ENCODE data around the gene RSPH3. TPM values are rescaled to one million over a fixed set of nuclear protein-coding genes. Genes with fewer than 3 reads are reported as not detected.

Gene RSPH3
- total and polyA plus RNA-seq, 2 of the 8 experiments (the other 6 are each of a cell fraction or from before 2014, with no cell fraction given): 0.60 to 2.7 TPM

GRCh38 chr6:159042826-159043181, 42.8 kb upstream of the RSPH3 start:
- Histone ChIP-seq H2BK5ac (ENCODE audit: low read depth, low read length) (no peak overlapping the region), H3K4me2 (ENCODE audit: insufficient read depth in 1 of 2, low read depth in 2 of 2, low read length in 2 of 2) (no peak overlapping the region), H4K5ac (ENCODE audit: insufficient read length, low read depth, low read length) (no peak overlapping the region), H3K23ac (ENCODE audit: insufficient read length) (no peak overlapping the region), H3K4me1 (replicated peaks in 1 of 4; ENCODE audit: control insufficient read depth in 3 of 4, insufficient read depth in 4 of 4, low read length in 3 of 4) (no peaks in the 10 kb centered on the region; a peak in 1 of 7 replicates), H4K20me1 (replicated peaks in 1 of 2; ENCODE audit: control insufficient read depth in 1 of 2, insufficient read depth in 2 of 2, low read length in 2 of 2) (no peaks in the 10 kb centered on the region), H3K27ac (ENCODE audit: low read depth, low read length) (no peak overlapping the region), H3K14ac (ENCODE audit: insufficient read length) (no peak overlapping the region), H3K56ac (replicated peaks; ENCODE audit: insufficient read length, low read depth, low read length) (no peak overlapping the region), H2BK120ac (replicated peaks; ENCODE audit: low read depth, low read length) (no peak overlapping the region), H2AFZ (ENCODE audit: low read length) (no peak overlapping the region), H4K8ac (ENCODE audit: extremely low read depth, insufficient read depth, low read length) (no peak overlapping the region), H3K9me3 (ENCODE audit: insufficient read depth in 2 of 2, low read depth in 1 of 2, low read length in 1 of 2) (no peaks in the 10 kb centered on the region), H3K9ac (replicated peaks in 1 of 4; ENCODE audit: extremely low read depth in 1 of 4, low read depth in 3 of 4, low read length in 3 of 4) (no peak overlapping the region), H2BK20ac (ENCODE audit: low read length) (no peak overlapping the region), H4K91ac (replicated peaks; ENCODE audit: insufficient read length, low read length) (no peak overlapping the region), H2AK5ac (ENCODE audit: low read depth, low read length) (no peak overlapping the region), H2BK15ac (ENCODE audit: low read length) (no peak overlapping the region), H3K4ac (replicated peaks; ENCODE audit: insufficient read length, low read depth, low read length) (no peak overlapping the region), H3K23me2 (ENCODE audit: low read depth, low read length) (no peaks in the 10 kb centered on the region), H3K27me3 (replicated peaks in 1 of 4; ENCODE audit: control insufficient read depth in 3 of 4, extremely low read depth in 1 of 4, insufficient read depth in 3 of 4, low read length in 3 of 4) (no peaks in the 10 kb centered on the region), H3K79me2 (ENCODE audit: control insufficient read depth in 1 of 2, insufficient read depth in 2 of 2, low read length in 2 of 2) (no peaks in the 10 kb centered on the region), H3K36me3 (ENCODE audit: control insufficient read depth in 2 of 4, insufficient read depth in 4 of 4, low read length in 3 of 4) (no peaks in the 10 kb centered on the region), H3K18ac (ENCODE audit: extremely low read depth, low read length) (no peak overlapping the region), H3K79me1 (ENCODE audit: low read depth, low read length) (no peaks in the 10 kb centered on the region), H3K4me3 (ENCODE audit: extremely low read depth in 1 of 4, insufficient read depth in 2 of 4, low read depth in 3 of 4, low read length in 4 of 4) (no peak overlapping the region), H2BK12ac (ENCODE audit: low read depth, low read length) (no peak overlapping the region)
- no peak for DNase-seq (ENCODE audit: low read depth in 1 of 2, low spot score in 2 of 2)
- CTCF ChIA-PET (ENCODE audit: partially characterized antibody): interaction anchor here (0.7 to 11.7 kb wide), 24 partner anchors 8 to 384 kb away, joined by 3 to 144 read pairs (median 4); no protein-coding TSS in a partner anchor
- WGBS, 2 experiments (ENCODE audit: extremely low coverage in 1 of 2, insufficient coverage in 1 of 2, insufficient read length in 1 of 2, insufficient replicate concordance in 2 of 2, low coverage in 1 of 2, low lambda C conversion rate in 2 of 2, missing lambda C conversion rate in 1 of 2): 26% methylated on average over 5 of the region's 5 CpGs; no CpG with 5 or more reads in 1 of the 2 experiments
- no peak for FAIRE-seq
- POLR2A ChIA-PET (ENCODE audit: partially characterized antibody): interaction anchor here (1.0 to 1.3 kb wide), 3 partner anchors 20 to 67 kb away, joined by 3 to 9 read pairs (median 3); partner anchors contain the start of gene RSPH3
- no peak for TF ChIP-seq CHD2 (IDR thresholded peaks at IDR 0.05; ENCODE audit: low read length)
- TF ChIP-seq SAP30 (IDR thresholded peaks at IDR 0.05; ENCODE audit: insufficient read depth, insufficient replicate concordance, low read length): no peak
- no peak for TF ChIP-seq POLR2A (IDR thresholded peaks at IDR 0.05; ENCODE audit: control extremely low read depth in 1 of 2, low read depth in 2 of 2, low read length in 2 of 2)
- no peak for TF ChIP-seq KDM4A (IDR thresholded peaks at IDR 0.05; ENCODE audit: low read depth, low read length, severe bottlenecking)
- no peak for TF ChIP-seq KDM5A (IDR thresholded peaks at IDR 0.05; ENCODE audit: low read length)
- TF ChIP-seq, protein P1, sequence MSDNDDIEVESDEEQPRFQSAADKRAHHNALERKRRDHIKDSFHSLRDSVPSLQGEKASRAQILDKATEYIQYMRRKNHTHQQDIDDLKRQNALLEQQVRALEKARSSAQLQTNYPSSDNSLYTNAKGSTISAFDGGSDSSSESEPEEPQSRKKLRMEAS (IDR thresholded peaks at IDR 0.05): no peak
- TF ChIP-seq SP2 (IDR thresholded peaks at IDR 0.05; ENCODE audit: low read length): no peak
- no peak for TF ChIP-seq TBP (IDR thresholded peaks at IDR 0.05; ENCODE audit: low read depth, low read length)
- no peak for TF ChIP-seq CBX5 (IDR thresholded peaks at IDR 0.05; ENCODE audit: low read depth, low read length)
- no peak for TF ChIP-seq EZH2 (IDR thresholded peaks at IDR 0.05; ENCODE audit: low read depth, low read length, severe bottlenecking)
- TF ChIP-seq, protein P2, sequence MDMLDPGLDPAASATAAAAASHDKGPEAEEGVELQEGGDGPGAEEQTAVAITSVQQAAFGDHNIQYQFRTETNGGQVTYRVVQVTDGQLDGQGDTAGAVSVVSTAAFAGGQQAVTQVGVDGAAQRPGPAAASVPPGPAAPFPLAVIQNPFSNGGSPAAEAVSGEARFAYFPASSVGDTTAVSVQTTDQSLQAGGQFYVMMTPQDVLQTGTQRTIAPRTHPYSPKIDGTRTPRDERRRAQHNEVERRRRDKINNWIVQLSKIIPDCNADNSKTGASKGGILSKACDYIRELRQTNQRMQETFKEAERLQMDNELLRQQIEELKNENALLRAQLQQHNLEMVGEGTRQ (IDR thresholded peaks at IDR 0.05; ENCODE audit: low read length): no peak
- TF ChIP-seq ZNF274 (IDR thresholded peaks at IDR 0.05; ENCODE audit: borderline replicate concordance, extremely low read depth, low read length): no peak
- TF ChIP-seq BRCA1 (IDR thresholded peaks at IDR 0.05; ENCODE audit: low read depth, low read length): no peak
- TF ChIP-seq PHF8 (conservative IDR thresholded peaks at IDR 0.05; ENCODE audit: low read depth, low read length): no peak

Data from H1 (cell line).